HepG2 (cell line): Measurements from ENCODE around the gene DIMT1. TPM values are rescaled to one million over a fixed set of nuclear protein-coding genes. Genes with fewer than 3 reads are reported as not detected.

Experiments used
- BRF2 ChIP-seq: sonication (generic); formaldehyde crosslinking; IDR thresholded peaks from 2 replicates; pipeline ENCODE4 v1.8.1; 2022; ENCODE audit warnings: mild to moderate bottlenecking, missing genetic modification reagents
- HNF1B ChIP-seq: sonication (generic); formaldehyde crosslinking; IDR thresholded peaks from 2 replicates; pipeline ENCODE4 v1.5.1; 2020; ENCODE audit warnings: mild to moderate bottlenecking, moderate library complexity, missing genetic modification reagents
- HNRNPUL1 ChIP-seq: fragments of 200-400 bp; formaldehyde crosslinking; IDR thresholded peaks from 2 replicates; pipeline ENCODE4 v1.6.1; 2017; ENCODE audit warnings: low read depth, mild to moderate bottlenecking, low read length, moderate library complexity
- PBX3 ChIP-seq: sonication (generic); formaldehyde crosslinking; IDR thresholded peaks from 2 replicates; pipeline ENCODE4 v1.8.1; 2023; ENCODE audit warnings: missing genetic modification reagents, inconsistent platforms, borderline replicate concordance
- RARA ChIP-seq: IDR thresholded peaks from 2 replicates; pipeline ENCODE4 v1.6.1; 2016; ENCODE audit warnings: missing genetic modification reagents, missing compliant biosample characterization
- XBP1 ChIP-seq: sonication (generic); formaldehyde crosslinking; IDR thresholded peaks from 2 replicates; pipeline ENCODE4 v1.5.0; 2020; ENCODE audit warnings: missing genetic modification reagents
- ZBED4 ChIP-seq: sonication (generic); formaldehyde crosslinking; IDR thresholded peaks from 2 replicates; pipeline ENCODE4 v1.4.0; 2020; ENCODE audit warnings: missing genetic modification reagents, borderline replicate concordance
- ZBTB20 ChIP-seq: sonication (generic); formaldehyde crosslinking; IDR thresholded peaks from 2 replicates; pipeline ENCODE4 v1.8.1; 2023; ENCODE audit warnings: missing genetic modification reagents, low read depth, mild to moderate bottlenecking, borderline replicate concordance
- ZNF138 ChIP-seq: sonication (generic); formaldehyde crosslinking; IDR thresholded peaks from 2 replicates; pipeline ENCODE4 v1.5.0; 2020; ENCODE audit warnings: mild to moderate bottlenecking, low read depth, missing genetic modification reagents
- ZNF260 ChIP-seq: sonication (generic); formaldehyde crosslinking; IDR thresholded peaks from 2 replicates; pipeline ENCODE4 v1.4.0; 2020; ENCODE audit warnings: missing genetic modification reagents, low read depth, mild to moderate bottlenecking, borderline replicate concordance
- ZNF30 ChIP-seq: sonication (generic); formaldehyde crosslinking; IDR thresholded peaks from 2 replicates; pipeline ENCODE4 v1.5.0; 2020; ENCODE audit warnings: mild to moderate bottlenecking, missing genetic modification reagents
- ZNF484 ChIP-seq: sonication (generic); formaldehyde crosslinking; IDR thresholded peaks from 2 replicates; pipeline ENCODE4 v1.5.1; 2020; ENCODE audit warnings: mild to moderate bottlenecking, low read depth, missing genetic modification reagents, borderline replicate concordance
- ZNF609 ChIP-seq: sonication (generic); formaldehyde crosslinking; IDR thresholded peaks from 2 replicates; pipeline ENCODE4 v1.4.0; 2020; ENCODE audit warnings: mild to moderate bottlenecking, missing genetic modification reagents, borderline replicate concordance
- polyA plus RNA-seq, 8 experiments: library from polyadenylated mRNA; depleted of rRNA in 3 of 8; stranded (reverse) in 7 of 8; unstranded in 1 of 8; fragments of >200 nt; fragmentation: Illumina TruSeq in 4 of 8; extraction: Trizol in 4 of 8; gene quantifications; 2 replicates each; pipeline versions ENCODE4 v1.2.1 to v1.2.3, GENCODE V29; 2011 to 2016; ENCODE audit warnings: low read depth in 4 of 8, missing spikeins in 1 of 8, mixed read lengths in 1 of 8; ENCODE audit not compliant: insufficient read depth in 1 of 8
- total RNA-seq, 5 experiments: library from RNA; depleted of rRNA; stranded (reverse); fragments of >200 nt; fragmentation: Illumina TruSeq; extraction: Trizol; gene quantifications; 2 replicates each; pipeline ENCODE4 v1.2.3, GENCODE V29; 2016; ENCODE audit warnings: low read depth in 1 of 5

DIMT1 gene
- total and polyA plus RNA-seq, 2 of the 13 experiments (the other 11 are each of a cell fraction or from before 2014, with no cell fraction given) = 16.1 to 35.2 TPM

GRCh38 chr5:62403411-62404250 lies at the start of gene DIMT1 (continued):
- TF ChIP-seq ZNF609 (CRISPR knock-in tag) = peak; percentile 58; the same call in 1 of the 2 replicates
- TF ChIP-seq XBP1 (CRISPR knock-in tag) = no peak
- 0 out of 2 replicates have a peak, but pooled peaks have one; percentile 33 for TF ChIP-seq ZNF138 (CRISPR knock-in tag)
- TF ChIP-seq HNRNPUL1 = 0 out of 2 replicates have a peak, but pooled peaks have one; percentile 35
- no peak; the same call in 1 of the 2 replicates for TF ChIP-seq RARA
- peak; percentile 89; the same call in 1 of the 2 replicates for TF ChIP-seq ZNF30 (CRISPR knock-in tag)
- TF ChIP-seq ZNF260 = no peak
- TF ChIP-seq ZBED4 (CRISPR knock-in tag) = peak; percentile 94
- peak; percentile 45; the same call in 1 of the 2 replicates for TF ChIP-seq BRF2
- TF ChIP-seq PBX3 = 0 out of 2 replicates have a peak, but pooled peaks have one; percentile 16
- peak; percentile 82; the same call in 1 of the 2 replicates for TF ChIP-seq HNF1B (CRISPR knock-in tag)
- peak; percentile 33; the same call in 1 of the 2 replicates for TF ChIP-seq ZBTB20 (CRISPR knock-in tag)
- TF ChIP-seq ZNF484 = 0 out of 2 replicates have a peak, but pooled peaks have one; percentile 47
